Suprapubic skin (tissue), 4 donors: Measurements from ENCODE around the gene CRCP.

Source experiments
- EP300 ChIP-seq: sonication (generic); formaldehyde crosslinking; IDR thresholded peaks from one replicate; pipeline ENCODE4 v1.6.1; 2017; ENCODE audit warnings: antibody characterized with exemption
- POLR2A ChIP-seq, 2 donors: fragments of 450-650 bp; IDR thresholded peaks; one replicate each; pipeline ENCODE4 v1.6.1; 2017; ENCODE audit warnings: antibody characterized with exemption in 2 of 2, mild to moderate bottlenecking in 2 of 2, moderate library complexity in 2 of 2
- POLR2AphosphoS5 ChIP-seq, 3 donors: sonication (generic); formaldehyde crosslinking; IDR thresholded peaks; one replicate each; pipeline ENCODE4 v1.6.1; 2017; ENCODE audit warnings: antibody characterized with exemption in 3 of 3
- TF ChIP-seq, protein P1 (sequence below), 2 donors: fragments of 200-600 bp in 1 of 2; fragments of 450-650 bp in 1 of 2; sonication (generic) in 1 of 2; IDR thresholded peaks; one replicate each; pipeline ENCODE4 v1.5.1; 2016 to 2019; ENCODE audit warnings: antibody characterized with exemption in 2 of 2, mild to moderate bottlenecking in 1 of 2, moderate library complexity in 1 of 2

DNA sequence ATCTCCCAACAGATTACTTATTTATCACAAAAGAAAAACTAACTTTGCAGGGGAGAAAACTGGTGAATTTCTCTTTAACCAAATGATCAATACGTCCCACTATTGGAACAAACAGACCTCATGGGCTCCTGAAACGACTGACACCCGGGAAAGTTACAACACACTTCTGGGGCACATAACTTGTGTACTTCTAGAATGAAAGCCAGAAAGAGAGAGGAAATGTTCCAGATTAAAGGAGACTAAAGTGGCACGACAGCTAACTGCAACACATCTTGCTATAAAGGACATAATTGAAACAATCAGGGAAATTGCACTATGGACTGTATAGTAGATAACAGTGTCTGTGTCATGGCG is 75.8 kb downstream of the CRCP start:
- TF ChIP-seq, protein P1, sequence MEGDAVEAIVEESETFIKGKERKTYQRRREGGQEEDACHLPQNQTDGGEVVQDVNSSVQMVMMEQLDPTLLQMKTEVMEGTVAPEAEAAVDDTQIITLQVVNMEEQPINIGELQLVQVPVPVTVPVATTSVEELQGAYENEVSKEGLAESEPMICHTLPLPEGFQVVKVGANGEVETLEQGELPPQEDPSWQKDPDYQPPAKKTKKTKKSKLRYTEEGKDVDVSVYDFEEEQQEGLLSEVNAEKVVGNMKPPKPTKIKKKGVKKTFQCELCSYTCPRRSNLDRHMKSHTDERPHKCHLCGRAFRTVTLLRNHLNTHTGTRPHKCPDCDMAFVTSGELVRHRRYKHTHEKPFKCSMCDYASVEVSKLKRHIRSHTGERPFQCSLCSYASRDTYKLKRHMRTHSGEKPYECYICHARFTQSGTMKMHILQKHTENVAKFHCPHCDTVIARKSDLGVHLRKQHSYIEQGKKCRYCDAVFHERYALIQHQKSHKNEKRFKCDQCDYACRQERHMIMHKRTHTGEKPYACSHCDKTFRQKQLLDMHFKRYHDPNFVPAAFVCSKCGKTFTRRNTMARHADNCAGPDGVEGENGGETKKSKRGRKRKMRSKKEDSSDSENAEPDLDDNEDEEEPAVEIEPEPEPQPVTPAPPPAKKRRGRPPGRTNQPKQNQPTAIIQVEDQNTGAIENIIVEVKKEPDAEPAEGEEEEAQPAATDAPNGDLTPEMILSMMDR (IDR thresholded peaks at IDR 0.05): no peak
- no peak for TF ChIP-seq POLR2A (IDR thresholded peaks at IDR 0.05)
- TF ChIP-seq EP300: no peak
- TF ChIP-seq POLR2AphosphoS5 (IDR thresholded peaks at IDR 0.05): no peak
